HCT116 (cell line): ENCODE measurements around the gene PTGIS. TPM values are rescaled to one million over a fixed set of nuclear protein-coding genes. Genes with fewer than 3 reads are reported as not detected.

ENCODE experiments used
- ATAC-seq: fragments of 200-7000 bp; cut with Tn5 transposase; 2 replicates; pipeline ENCODE4 v1.9.1; 2020; ENCODE audit warnings: mild to moderate bottlenecking, moderate library complexity
- BruUV-seq: library from RNA; stranded (reverse); fragments of 400-500 nt; replicated peaks from 2 replicates; lab custom pipeline; 2021; lab: Mats Ljungman, UMichigan
- CTCF ChIA-PET: fragments of 300-600 bp; sonication (Branson Sonifier 250); formaldehyde crosslinking; loops from one replicate; lab custom pipeline; 2021; ENCODE audit warnings: antibody characterized with exemption; lab: Charles Lee
- POLR2A ChIA-PET: fragments of 300-600, 350-600 bp; sonication (Branson Sonifier 250); formaldehyde crosslinking; loops from one replicate; lab custom pipeline; 2021; ENCODE audit warnings: antibody characterized with exemption; lab: Charles Lee
- RAD21 ChIA-PET, 2 experiments: fragments of 300-600 bp; sonication (Branson Sonifier 250); formaldehyde crosslinking; loops; one replicate each; lab custom pipeline; 2023; ENCODE audit warnings: low total read pairs in 2 of 2; ENCODE audit not compliant: uncharacterized antibody in 2 of 2, unreplicated experiment in 2 of 2, low non-redundant PET in 1 of 2; lab: Charles Lee
- DNase-seq: peaks from one replicate; pipeline ENCODE4 v3.0.0-alpha.2; 2010; ENCODE audit warnings: low read depth, low spot score
- H2AFZ ChIP-seq: fragments of 200-600 bp; shearing (Covaris generic), sonication (generic); 2 replicates; pipeline ENCODE4 v1.6.1; 2017; ENCODE audit warnings: low read depth, mixed run types, mixed read lengths, antibody characterized with exemption, low read length; ENCODE audit not compliant: poor library complexity, severe bottlenecking
- H3K27ac ChIP-seq: 2 replicates; pipeline ENCODE4 v1.5.1; 2012; ENCODE audit warnings: low read depth, low read length
- H3K27me3 ChIP-seq: fragments of 200-600 bp; sonication (generic); 2 replicates; pipeline ENCODE4 v1.6.1; 2016; ENCODE audit warnings: mixed run types, low read length, mixed read lengths; ENCODE audit not compliant: insufficient read depth
- H3K36me3 ChIP-seq, 2 experiments: fragments of 200-500 bp in 1 of 2; fragments of 200-600 bp in 1 of 2; sonication (Bioruptor generic) in 1 of 2; sonication (generic) in 1 of 2; 2 replicates each; pipeline versions ENCODE4 v1.5.1 to v1.6.1; 2014 to 2016; ENCODE audit warnings: low read length in 2 of 2, inconsistent platforms in 1 of 2, mixed read lengths in 1 of 2, mixed run types in 1 of 2; ENCODE audit not compliant: insufficient read depth in 2 of 2, control insufficient read depth in 1 of 2
- H3K4me1 ChIP-seq, 2 experiments: fragments of 200-600 bp in 1 of 2; sonication (generic) in 1 of 2; 2 replicates each; pipeline versions ENCODE4 v1.5.1 to v1.6.1; 2012 to 2017; ENCODE audit warnings: low read length in 2 of 2, inconsistent platforms in 1 of 2, mild to moderate bottlenecking in 1 of 2, mixed read lengths in 1 of 2, mixed run types in 1 of 2, moderate library complexity in 1 of 2; ENCODE audit not compliant: insufficient read depth in 2 of 2, control insufficient read depth in 1 of 2
- H3K4me2 ChIP-seq: fragments of 200-600 bp; sonication (generic); 2 replicates; pipeline ENCODE4 v1.6.1; 2017; ENCODE audit warnings: mixed run types, low read length, mixed read lengths
- H3K4me3 ChIP-seq, 2 experiments: fragments of 200-600 bp in 1 of 2; sonication (generic) in 1 of 2; replicated peaks in 1 of 2; 2 replicates each; pipeline ENCODE4 v1.5.1; 2011 to 2016; ENCODE audit warnings: low read length in 2 of 2, control low read depth in 1 of 2, low read depth in 1 of 2, mild to moderate bottlenecking in 1 of 2, mixed read lengths in 1 of 2, mixed run types in 1 of 2
- H3K79me2 ChIP-seq: fragments of 200-600 bp; sonication (generic); 2 replicates; pipeline ENCODE4 v1.6.1; 2017; ENCODE audit warnings: mild to moderate bottlenecking, mixed run types, low read length, moderate library complexity, mixed read lengths; ENCODE audit not compliant: insufficient read depth
- H3K9ac ChIP-seq: fragments of 200-600 bp; sonication (generic); 2 replicates; pipeline ENCODE4 v1.6.1; 2016; ENCODE audit warnings: low read length, mixed read lengths
- H3K9me2 ChIP-seq: fragments of 200-600 bp; sonication (generic), shearing (Covaris generic); 2 replicates; pipeline ENCODE4 v1.6.1; 2017; ENCODE audit warnings: mixed run types, mild to moderate bottlenecking, moderate library complexity; ENCODE audit not compliant: insufficient read depth
- H3K9me3 ChIP-seq, 2 experiments: fragments of 200-500 bp in 1 of 2; fragments of 200-600 bp in 1 of 2; sonication (Bioruptor generic) in 1 of 2; sonication (generic) in 1 of 2; 2 replicates each; pipeline ENCODE4 v1.6.1; 2014 to 2017; ENCODE audit warnings: low read length in 2 of 2, mixed read lengths in 2 of 2, inconsistent platforms in 1 of 2, low read depth in 1 of 2, mild to moderate bottlenecking in 1 of 2, mixed run types in 1 of 2, moderate library complexity in 1 of 2; ENCODE audit not compliant: control insufficient read depth in 1 of 2, insufficient read depth in 1 of 2
- H4K20me1 ChIP-seq: fragments of 200-600 bp; sonication (generic), shearing (Covaris generic); 2 replicates; pipeline ENCODE4 v1.6.1; 2017; ENCODE audit warnings: mixed run types, mild to moderate bottlenecking, moderate library complexity; ENCODE audit not compliant: insufficient read depth
- EGR1 ChIP-seq: IDR thresholded peaks from 2 replicates; pipeline ENCODE4 v1.6.1; 2012; ENCODE audit warnings: low read depth
- ELF1 ChIP-seq: IDR thresholded peaks from 2 replicates; pipeline ENCODE4 v1.6.1; 2012; ENCODE audit warnings: low read depth, borderline replicate concordance
- POLR2AphosphoS5 ChIP-seq: IDR thresholded peaks from 2 replicates; pipeline ENCODE4 v1.6.1; 2011; ENCODE audit warnings: mild to moderate bottlenecking, low read depth, low read length, moderate library complexity
- SIN3A ChIP-seq: IDR thresholded peaks from 2 replicates; pipeline ENCODE4 v1.6.1; 2012; ENCODE audit warnings: low read depth
- SRF ChIP-seq: IDR thresholded peaks from 2 replicates; pipeline ENCODE4 v1.6.1; 2012; ENCODE audit warnings: low read depth
- YY1 ChIP-seq: IDR thresholded peaks from 2 replicates; pipeline ENCODE4 v1.6.1; 2011; ENCODE audit warnings: low read length, low read depth, moderate library complexity, mild to moderate bottlenecking; ENCODE audit not compliant: insufficient replicate concordance; ENCODE audit errors: extremely low read depth
- intact Hi-C: fragments of 100-400 bp; cut with micrococcal nuclease; formaldehyde crosslinking; loops from 2 replicates; pipeline ENCODE4 v1.10.0; 2022
- total RNA-seq: library from RNA; stranded (reverse); gene quantifications from one replicate; pipeline ENCODE4 v1.2.1, GENCODE V29; 2021; ENCODE audit not compliant: unreplicated experiment
- TF ChIP-seq, protein P1 (sequence below): IDR thresholded peaks from 2 replicates; pipeline ENCODE4 v1.6.1; 2012; ENCODE audit warnings: low read depth

Gene PTGIS
- total RNA-seq, 1 experiment from 2014 or later, result 0.25 TPM

DNA sequence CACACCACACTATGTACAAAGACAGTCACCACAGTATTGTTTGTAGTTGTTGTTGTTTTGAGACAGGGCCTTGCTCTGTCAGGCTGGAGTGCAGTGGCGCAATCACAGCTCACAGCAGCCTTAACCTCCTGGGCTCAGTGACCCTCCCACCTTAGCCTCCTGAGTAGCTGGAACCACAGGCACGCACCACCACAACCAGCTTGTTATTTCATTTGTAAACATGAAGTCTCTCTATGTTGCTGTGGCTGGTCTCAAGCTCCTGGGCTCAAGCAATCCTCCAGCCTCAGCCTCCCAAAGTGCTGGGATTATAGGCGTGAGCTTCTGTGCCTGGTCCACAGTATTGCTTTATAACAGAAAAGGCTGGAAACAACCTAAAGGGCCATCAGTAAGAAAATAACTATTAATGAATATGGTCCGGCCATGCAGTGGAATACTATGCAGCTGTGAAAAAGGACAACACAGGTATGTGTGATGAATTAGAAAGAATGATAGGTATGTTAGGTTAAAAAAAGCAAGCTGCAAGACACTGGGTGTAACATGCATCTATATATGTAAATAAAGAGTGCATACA lies 30.0 kb upstream of the PTGIS start:
- H3K9me2 ChIP-seq, result no peaks in the 10 kb centered on the region
- ChIA-PET CTCF (no interaction called here), RAD21 (no interaction called here), POLR2A (no interaction called here)
- ATAC-seq (no peak), DNase-seq (no peak)
- H3K4me1 ChIP-seq, result peaks cover 17 to 36% of the 10 kb centered on the region in 2 experiments
- H4K20me1 ChIP-seq, result no peaks in the 10 kb centered on the region
- no peaks in the 10 kb centered on the region for H3K36me3 ChIP-seq
- H3K79me2 ChIP-seq, result no peaks in the 10 kb centered on the region
- no peak overlapping the region for H3K4me3 ChIP-seq
- H3K9me3 ChIP-seq, result no peaks in the 10 kb centered on the region
- TF ChIP-seq ELF1 (no peak), SIN3A (no peak), YY1 (no peak), EGR1 (no peak), POLR2AphosphoS5 (no peak), SRF (no peak)
- TF ChIP-seq, protein P1, sequence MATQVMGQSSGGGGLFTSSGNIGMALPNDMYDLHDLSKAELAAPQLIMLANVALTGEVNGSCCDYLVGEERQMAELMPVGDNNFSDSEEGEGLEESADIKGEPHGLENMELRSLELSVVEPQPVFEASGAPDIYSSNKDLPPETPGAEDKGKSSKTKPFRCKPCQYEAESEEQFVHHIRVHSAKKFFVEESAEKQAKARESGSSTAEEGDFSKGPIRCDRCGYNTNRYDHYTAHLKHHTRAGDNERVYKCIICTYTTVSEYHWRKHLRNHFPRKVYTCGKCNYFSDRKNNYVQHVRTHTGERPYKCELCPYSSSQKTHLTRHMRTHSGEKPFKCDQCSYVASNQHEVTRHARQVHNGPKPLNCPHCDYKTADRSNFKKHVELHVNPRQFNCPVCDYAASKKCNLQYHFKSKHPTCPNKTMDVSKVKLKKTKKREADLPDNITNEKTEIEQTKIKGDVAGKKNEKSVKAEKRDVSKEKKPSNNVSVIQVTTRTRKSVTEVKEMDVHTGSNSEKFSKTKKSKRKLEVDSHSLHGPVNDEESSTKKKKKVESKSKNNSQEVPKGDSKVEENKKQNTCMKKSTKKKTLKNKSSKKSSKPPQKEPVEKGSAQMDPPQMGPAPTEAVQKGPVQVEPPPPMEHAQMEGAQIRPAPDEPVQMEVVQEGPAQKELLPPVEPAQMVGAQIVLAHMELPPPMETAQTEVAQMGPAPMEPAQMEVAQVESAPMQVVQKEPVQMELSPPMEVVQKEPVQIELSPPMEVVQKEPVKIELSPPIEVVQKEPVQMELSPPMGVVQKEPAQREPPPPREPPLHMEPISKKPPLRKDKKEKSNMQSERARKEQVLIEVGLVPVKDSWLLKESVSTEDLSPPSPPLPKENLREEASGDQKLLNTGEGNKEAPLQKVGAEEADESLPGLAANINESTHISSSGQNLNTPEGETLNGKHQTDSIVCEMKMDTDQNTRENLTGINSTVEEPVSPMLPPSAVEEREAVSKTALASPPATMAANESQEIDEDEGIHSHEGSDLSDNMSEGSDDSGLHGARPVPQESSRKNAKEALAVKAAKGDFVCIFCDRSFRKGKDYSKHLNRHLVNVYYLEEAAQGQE, result no peak
- BruUV-seq, result no TSS peak
- H3K27me3 ChIP-seq, result no peaks in the 10 kb centered on the region
- intact Hi-C loops, result no loop called here
- no peak overlapping the region for H3K27ac ChIP-seq
- H3K9ac ChIP-seq, result no peak overlapping the region
- H2AFZ ChIP-seq, result no peak overlapping the region
- no peak overlapping the region for H3K4me2 ChIP-seq
